HepG2 (cell line): ENCODE results near the gene TRIM7. TPM values are rescaled to one million over a fixed set of nuclear protein-coding genes. Genes with fewer than 3 reads are reported as not detected.

ENCODE experiments used
- CCDC6 ChIP-seq: sonication (generic); formaldehyde crosslinking; IDR thresholded peaks from 2 replicates; pipeline ENCODE4 v1.8.1; 2022; ENCODE audit warnings: mild to moderate bottlenecking, missing genetic modification reagents, moderate library complexity
- CTCF ChIP-seq: sonication (generic); formaldehyde crosslinking; IDR thresholded peaks from 2 replicates; pipeline ENCODE4 v1.5.0; 2020; ENCODE audit warnings: mild to moderate bottlenecking, missing genetic modification reagents, moderate library complexity
- ESRRA ChIP-seq: sonication (generic); formaldehyde crosslinking; IDR thresholded peaks from 2 replicates; pipeline ENCODE4 v1.5.1; 2020; ENCODE audit warnings: mild to moderate bottlenecking, low read depth, missing genetic modification reagents
- HNRNPK ChIP-seq: fragments of 200-400 bp; formaldehyde crosslinking; IDR thresholded peaks from 2 replicates; pipeline ENCODE4 v1.6.1; 2018; ENCODE audit warnings: low read length, low read depth, moderate library complexity, mild to moderate bottlenecking; ENCODE audit not compliant: poor library complexity, severe bottlenecking
- MAX ChIP-seq: IDR thresholded peaks from 2 replicates; pipeline ENCODE4 v1.6.1; 2012; ENCODE audit warnings: inconsistent platforms
- SP2 ChIP-seq: sonication (generic); formaldehyde crosslinking; IDR thresholded peaks from 2 replicates; pipeline ENCODE4 v1.5.1; 2020; ENCODE audit warnings: mild to moderate bottlenecking, missing genetic modification reagents
- ZNF256 ChIP-seq: sonication (generic); formaldehyde crosslinking; conservative IDR thresholded peaks from 2 replicates; pipeline ENCODE4 v1.4.0; 2020; ENCODE audit warnings: missing genetic modification reagents
- ZNF780A ChIP-seq: sonication (generic); formaldehyde crosslinking; IDR thresholded peaks from 2 replicates; pipeline ENCODE4 v1.8.0; 2022; ENCODE audit warnings: mild to moderate bottlenecking, missing genetic modification reagents, moderate library complexity
- ZNF839 ChIP-seq: sonication (generic); formaldehyde crosslinking; IDR thresholded peaks from 2 replicates; pipeline ENCODE4 v1.4.0; 2020; ENCODE audit warnings: missing genetic modification reagents, mild to moderate bottlenecking, borderline replicate concordance
- polyA plus RNA-seq, 8 experiments: library from polyadenylated mRNA; depleted of rRNA in 3 of 8; stranded (reverse) in 7 of 8; unstranded in 1 of 8; fragments of >200 nt; fragmentation: Illumina TruSeq in 4 of 8; extraction: Trizol in 4 of 8; gene quantifications; 2 replicates each; pipeline versions ENCODE4 v1.2.1 to v1.2.3, GENCODE V29; 2011 to 2016; ENCODE audit warnings: low read depth in 4 of 8, missing spikeins in 1 of 8, mixed read lengths in 1 of 8; ENCODE audit not compliant: insufficient read depth in 1 of 8
- total RNA-seq, 5 experiments: library from RNA; depleted of rRNA; stranded (reverse); fragments of >200 nt; fragmentation: Illumina TruSeq; extraction: Trizol; gene quantifications; 2 replicates each; pipeline ENCODE4 v1.2.3, GENCODE V29; 2016; ENCODE audit warnings: low read depth in 1 of 5
- TF ChIP-seq, protein P1 (sequence below): sonication (generic); formaldehyde crosslinking; IDR thresholded peaks from 2 replicates; pipeline ENCODE4 v1.4.0; 2020; ENCODE audit warnings: mild to moderate bottlenecking, missing genetic modification reagents
- TF ChIP-seq, protein P2 (sequence below): sonication (generic); formaldehyde crosslinking; IDR thresholded peaks from 2 replicates; pipeline ENCODE4 v1.9.0; 2021; ENCODE audit warnings: missing genetic modification reagents, mild to moderate bottlenecking, borderline replicate concordance
- TF ChIP-seq, protein P3 (sequence below): fragments of 450-650 bp; IDR thresholded peaks from 2 replicates; pipeline ENCODE4 v1.6.1; 2016

TRIM7 gene
- total and polyA plus RNA-seq, 2 of the 13 experiments (the other 11 are each of a cell fraction or from before 2014, with no cell fraction given) = 0.13 TPM; not detected in 1

DNA sequence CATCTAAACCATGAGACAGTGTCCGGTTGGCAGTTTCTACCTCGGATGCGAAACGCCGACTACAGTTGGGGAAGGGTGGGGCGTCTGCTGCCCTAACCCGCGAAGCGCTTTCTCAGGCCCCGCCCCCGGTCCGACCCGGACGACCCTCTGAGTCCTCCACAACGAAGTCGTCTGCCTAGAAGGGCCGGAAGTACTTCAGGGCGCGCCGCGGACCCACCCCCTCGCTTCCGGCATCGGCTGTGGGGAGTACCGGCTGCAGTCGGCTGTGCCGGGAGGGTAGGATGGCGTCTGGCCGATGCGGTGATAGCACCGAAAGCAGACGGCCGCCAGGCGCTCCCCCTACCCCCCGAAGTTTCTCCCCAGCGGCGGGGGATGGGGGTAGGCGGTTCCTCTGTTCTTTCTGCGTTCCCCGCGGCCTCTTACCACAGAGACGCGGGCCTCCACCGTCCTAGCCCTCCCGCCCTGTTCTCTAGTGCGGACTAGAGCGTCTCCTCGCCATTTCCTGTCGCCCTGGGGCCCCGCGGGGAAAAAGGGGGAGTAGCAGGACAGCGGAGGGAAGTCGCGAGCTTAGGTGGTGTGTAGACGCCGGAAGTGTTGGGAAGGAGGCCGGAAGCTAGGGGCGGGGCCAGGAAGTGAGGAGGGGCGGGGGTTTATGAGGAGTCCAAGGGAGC is 18.2 kb upstream of the TRIM7 start, which contains the start of gene TRIM41 (continued):
- peak; percentile 43; the same call in 1 of the 2 replicates for TF ChIP-seq ESRRA
- no peak for TF ChIP-seq ZNF256 (CRISPR knock-in tag)
- TF ChIP-seq CCDC6 (CRISPR knock-in tag) = no peak; the same call in 1 of the 2 replicates
- TF ChIP-seq SP2 = peak; percentile 88
- TF ChIP-seq ZNF780A (CRISPR knock-in tag) = 0 out of 2 replicates have a peak, but pooled peaks have one; percentile 11
- TF ChIP-seq, protein P1, sequence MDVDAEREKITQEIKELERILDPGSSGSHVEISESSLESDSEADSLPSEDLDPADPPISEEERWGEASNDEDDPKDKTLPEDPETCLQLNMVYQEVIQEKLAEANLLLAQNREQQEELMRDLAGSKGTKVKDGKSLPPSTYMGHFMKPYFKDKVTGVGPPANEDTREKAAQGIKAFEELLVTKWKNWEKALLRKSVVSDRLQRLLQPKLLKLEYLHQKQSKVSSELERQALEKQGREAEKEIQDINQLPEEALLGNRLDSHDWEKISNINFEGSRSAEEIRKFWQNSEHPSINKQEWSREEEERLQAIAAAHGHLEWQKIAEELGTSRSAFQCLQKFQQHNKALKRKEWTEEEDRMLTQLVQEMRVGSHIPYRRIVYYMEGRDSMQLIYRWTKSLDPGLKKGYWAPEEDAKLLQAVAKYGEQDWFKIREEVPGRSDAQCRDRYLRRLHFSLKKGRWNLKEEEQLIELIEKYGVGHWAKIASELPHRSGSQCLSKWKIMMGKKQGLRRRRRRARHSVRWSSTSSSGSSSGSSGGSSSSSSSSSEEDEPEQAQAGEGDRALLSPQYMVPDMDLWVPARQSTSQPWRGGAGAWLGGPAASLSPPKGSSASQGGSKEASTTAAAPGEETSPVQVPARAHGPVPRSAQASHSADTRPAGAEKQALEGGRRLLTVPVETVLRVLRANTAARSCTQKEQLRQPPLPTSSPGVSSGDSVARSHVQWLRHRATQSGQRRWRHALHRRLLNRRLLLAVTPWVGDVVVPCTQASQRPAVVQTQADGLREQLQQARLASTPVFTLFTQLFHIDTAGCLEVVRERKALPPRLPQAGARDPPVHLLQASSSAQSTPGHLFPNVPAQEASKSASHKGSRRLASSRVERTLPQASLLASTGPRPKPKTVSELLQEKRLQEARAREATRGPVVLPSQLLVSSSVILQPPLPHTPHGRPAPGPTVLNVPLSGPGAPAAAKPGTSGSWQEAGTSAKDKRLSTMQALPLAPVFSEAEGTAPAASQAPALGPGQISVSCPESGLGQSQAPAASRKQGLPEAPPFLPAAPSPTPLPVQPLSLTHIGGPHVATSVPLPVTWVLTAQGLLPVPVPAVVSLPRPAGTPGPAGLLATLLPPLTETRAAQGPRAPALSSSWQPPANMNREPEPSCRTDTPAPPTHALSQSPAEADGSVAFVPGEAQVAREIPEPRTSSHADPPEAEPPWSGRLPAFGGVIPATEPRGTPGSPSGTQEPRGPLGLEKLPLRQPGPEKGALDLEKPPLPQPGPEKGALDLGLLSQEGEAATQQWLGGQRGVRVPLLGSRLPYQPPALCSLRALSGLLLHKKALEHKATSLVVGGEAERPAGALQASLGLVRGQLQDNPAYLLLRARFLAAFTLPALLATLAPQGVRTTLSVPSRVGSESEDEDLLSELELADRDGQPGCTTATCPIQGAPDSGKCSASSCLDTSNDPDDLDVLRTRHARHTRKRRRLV = 0 out of 2 replicates have a peak, but pooled peaks have one; percentile 58
- no peak for TF ChIP-seq MAX
- peak; percentile 82; the same call in 1 of the 2 replicates for TF ChIP-seq ZNF839 (CRISPR knock-in tag)
- peak; percentile 20 for TF ChIP-seq CTCF (CRISPR knock-in tag)
- peak; percentile 16 for TF ChIP-seq HNRNPK
- TF ChIP-seq, protein P2, sequence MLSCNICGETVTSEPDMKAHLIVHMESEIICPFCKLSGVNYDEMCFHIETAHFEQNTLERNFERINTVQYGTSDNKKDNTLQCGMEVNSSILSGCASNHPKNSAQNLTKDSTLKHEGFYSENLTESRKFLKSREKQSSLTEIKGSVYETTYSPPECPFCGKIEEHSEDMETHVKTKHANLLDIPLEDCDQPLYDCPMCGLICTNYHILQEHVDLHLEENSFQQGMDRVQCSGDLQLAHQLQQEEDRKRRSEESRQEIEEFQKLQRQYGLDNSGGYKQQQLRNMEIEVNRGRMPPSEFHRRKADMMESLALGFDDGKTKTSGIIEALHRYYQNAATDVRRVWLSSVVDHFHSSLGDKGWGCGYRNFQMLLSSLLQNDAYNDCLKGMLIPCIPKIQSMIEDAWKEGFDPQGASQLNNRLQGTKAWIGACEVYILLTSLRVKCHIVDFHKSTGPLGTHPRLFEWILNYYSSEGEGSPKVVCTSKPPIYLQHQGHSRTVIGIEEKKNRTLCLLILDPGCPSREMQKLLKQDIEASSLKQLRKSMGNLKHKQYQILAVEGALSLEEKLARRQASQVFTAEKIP (CRISPR knock-in tag) = no peak
- TF ChIP-seq, protein P3, sequence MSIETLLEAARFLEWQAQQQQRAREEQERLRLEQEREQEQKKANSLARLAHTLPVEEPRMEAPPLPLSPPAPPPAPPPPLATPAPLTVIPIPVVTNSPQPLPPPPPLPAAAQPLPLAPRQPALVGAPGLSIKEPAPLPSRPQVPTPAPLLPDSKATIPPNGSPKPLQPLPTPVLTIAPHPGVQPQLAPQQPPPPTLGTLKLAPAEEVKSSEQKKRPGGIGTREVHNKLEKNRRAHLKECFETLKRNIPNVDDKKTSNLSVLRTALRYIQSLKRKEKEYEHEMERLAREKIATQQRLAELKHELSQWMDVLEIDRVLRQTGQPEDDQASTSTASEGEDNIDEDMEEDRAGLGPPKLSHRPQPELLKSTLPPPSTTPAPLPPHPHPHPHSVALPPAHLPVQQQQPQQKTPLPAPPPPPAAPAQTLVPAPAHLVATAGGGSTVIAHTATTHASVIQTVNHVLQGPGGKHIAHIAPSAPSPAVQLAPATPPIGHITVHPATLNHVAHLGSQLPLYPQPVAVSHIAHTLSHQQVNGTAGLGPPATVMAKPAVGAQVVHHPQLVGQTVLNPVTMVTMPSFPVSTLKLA = no peak
